Measurements from ENCODE around the gene RGS3.

The RGS3 gene

GRCh38 chr9:113570749-113571711 lies 107.5 kb downstream of the RGS3 start:
- H3K4me1 ChIP-seq = peaks cover 15% of the 10 kb centered on the region
- TF ChIP-seq, protein P1, sequence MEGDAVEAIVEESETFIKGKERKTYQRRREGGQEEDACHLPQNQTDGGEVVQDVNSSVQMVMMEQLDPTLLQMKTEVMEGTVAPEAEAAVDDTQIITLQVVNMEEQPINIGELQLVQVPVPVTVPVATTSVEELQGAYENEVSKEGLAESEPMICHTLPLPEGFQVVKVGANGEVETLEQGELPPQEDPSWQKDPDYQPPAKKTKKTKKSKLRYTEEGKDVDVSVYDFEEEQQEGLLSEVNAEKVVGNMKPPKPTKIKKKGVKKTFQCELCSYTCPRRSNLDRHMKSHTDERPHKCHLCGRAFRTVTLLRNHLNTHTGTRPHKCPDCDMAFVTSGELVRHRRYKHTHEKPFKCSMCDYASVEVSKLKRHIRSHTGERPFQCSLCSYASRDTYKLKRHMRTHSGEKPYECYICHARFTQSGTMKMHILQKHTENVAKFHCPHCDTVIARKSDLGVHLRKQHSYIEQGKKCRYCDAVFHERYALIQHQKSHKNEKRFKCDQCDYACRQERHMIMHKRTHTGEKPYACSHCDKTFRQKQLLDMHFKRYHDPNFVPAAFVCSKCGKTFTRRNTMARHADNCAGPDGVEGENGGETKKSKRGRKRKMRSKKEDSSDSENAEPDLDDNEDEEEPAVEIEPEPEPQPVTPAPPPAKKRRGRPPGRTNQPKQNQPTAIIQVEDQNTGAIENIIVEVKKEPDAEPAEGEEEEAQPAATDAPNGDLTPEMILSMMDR (IDR thresholded peaks at IDR 0.05; ENCODE audit: low read depth, low read length) = no peak
- no peak for DNase-seq

GRCh38 chr9:113572076-113572861 lies 108.7 kb downstream of the RGS3 start:
- DNase-seq = no peak
- H3K4me1 ChIP-seq = peaks cover 6% of the 10 kb centered on the region; the same call in 1 of the 2 replicates
- H3K9me3 ChIP-seq = no peaks in the 10 kb centered on the region
- H3K4me3 ChIP-seq (ENCODE audit: low read depth, low read length) = no peak overlapping the region
- no peaks in the 10 kb centered on the region for H3K27me3 ChIP-seq
- TF ChIP-seq, protein P1 (IDR thresholded peaks at IDR 0.05; ENCODE audit: low read depth, low read length) = no peak
- H3K36me3 ChIP-seq = no peaks in the 10 kb centered on the region

More at GRCh38 chr9:113570749-113571711, 107.5 kb downstream of the RGS3 start:
- H3K9me3 ChIP-seq = no peaks in the 10 kb centered on the region
- no peak overlapping the region for H3K4me3 ChIP-seq (ENCODE audit: low read depth, low read length)
- no peaks in the 10 kb centered on the region for H3K27me3 ChIP-seq
- H3K36me3 ChIP-seq = no peaks in the 10 kb centered on the region

- H3K4me3 ChIP-seq (ENCODE audit: low read depth, low read length) = no peak overlapping the region
- no peaks in the 10 kb centered on the region for H3K36me3 ChIP-seq
- TF ChIP-seq, protein P1 (IDR thresholded peaks at IDR 0.05; ENCODE audit: low read depth, low read length) = no peak
- no peak for DNase-seq
- no peaks in the 10 kb centered on the region for H3K9me3 ChIP-seq
- H3K4me1 ChIP-seq = peaks cover 9% of the 10 kb centered on the region
- H3K27me3 ChIP-seq = no peaks in the 10 kb centered on the region
These were observed 109.8 kb downstream of the RGS3 start for GRCh38 chr9:113573046-113573958.

- TF ChIP-seq, protein P1 (IDR thresholded peaks at IDR 0.05; ENCODE audit: low read depth, low read length) = no peak
- no peak overlapping the region for H3K4me3 ChIP-seq (ENCODE audit: low read depth, low read length)
- H3K36me3 ChIP-seq = no peaks in the 10 kb centered on the region
- no peaks in the 10 kb centered on the region for H3K9me3 ChIP-seq
- DNase-seq = no peak
- H3K4me1 ChIP-seq = peaks cover 3% of the 10 kb centered on the region
- no peaks in the 10 kb centered on the region for H3K27me3 ChIP-seq
These were observed 110.4 kb downstream of the RGS3 start for GRCh38 chr9:113573959-113574352.

DNA sequence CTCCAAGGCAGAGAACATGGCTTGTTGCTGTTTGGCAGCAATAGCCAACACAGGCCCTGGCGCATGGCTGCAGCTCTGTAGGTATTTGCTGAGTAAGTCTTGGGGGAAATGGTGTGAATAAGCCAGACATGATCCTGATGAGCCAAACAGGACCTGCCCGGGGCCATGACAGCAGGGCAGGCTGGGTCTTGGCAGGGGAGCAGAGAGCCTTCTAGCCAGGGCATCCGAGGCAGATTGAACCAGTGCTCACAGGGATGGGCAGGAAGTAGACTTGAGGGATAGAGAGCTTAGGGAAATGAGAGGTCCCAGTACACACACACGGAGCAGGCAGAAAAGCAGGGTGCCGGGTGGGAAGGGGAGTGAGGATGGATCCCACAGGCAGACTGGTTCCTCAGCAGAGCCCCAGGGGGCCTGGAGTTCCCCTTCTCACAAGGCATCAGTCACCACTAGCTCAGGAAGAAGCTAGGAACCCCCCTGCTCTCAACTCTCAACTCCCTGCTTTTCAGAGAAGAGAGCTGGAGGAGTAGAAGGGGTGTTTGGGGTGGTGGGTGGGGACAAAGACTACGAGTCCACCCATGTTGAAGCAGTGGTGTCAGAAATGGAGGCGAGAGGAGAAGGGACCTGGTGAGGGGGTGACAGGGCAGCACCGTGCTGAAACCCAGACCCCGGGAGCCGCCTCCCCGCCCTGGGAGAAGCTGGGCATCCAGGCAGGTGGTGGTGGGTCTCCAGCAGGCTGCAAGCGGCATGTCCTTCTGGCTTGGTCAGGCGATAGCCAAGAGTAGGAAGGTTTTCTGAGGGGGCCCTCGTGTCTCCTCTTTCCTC lies 111.1 kb downstream of the RGS3 start:
- Histone ChIP-seq H3K9me3 (no peaks in the 10 kb centered on the region), H3K4me1 (peaks cover 3% of the 10 kb centered on the region), H3K27me3 (no peaks in the 10 kb centered on the region), H3K36me3 (no peaks in the 10 kb centered on the region), H3K4me3 (ENCODE audit: low read depth, low read length) (no peak overlapping the region)
- DNase-seq = no peak
- TF ChIP-seq, protein P1 (IDR thresholded peaks at IDR 0.05; ENCODE audit: low read depth, low read length) = no peak

Measured in BE2C (cell line).